NB4 (cell line): Measurements from ENCODE around the gene TEF.

ENCODE experiments used
- CTCF ChIP-seq: IDR thresholded peaks from one replicate; pipeline ENCODE4 v1.5.1; 2012; ENCODE audit warnings: low read depth, low read length
- POLR2A ChIP-seq: IDR thresholded peaks from 2 replicates; pipeline ENCODE4 v1.6.1; 2011; ENCODE audit warnings: mild to moderate bottlenecking; ENCODE audit not compliant: insufficient read length; ENCODE audit errors: extremely low read depth

GRCh38 chr22:41418717-41419116 is 37.0 kb downstream of the TEF start:
- TF ChIP-seq CTCF (no peak), POLR2A (no peak)
